H9 (cell line): ENCODE measurements around the gene C13orf46. TPM values are rescaled to one million over a fixed set of nuclear protein-coding genes. Genes with fewer than 3 reads are reported as not detected.

ENCODE experiments used
- DNase-seq: peaks from one replicate; pipeline ENCODE4 v3.0.0-alpha.2; 2017
- H2AFZ ChIP-seq: one replicate; pipeline ENCODE4 v1.6.1; 2013; ENCODE audit warnings: mild to moderate bottlenecking, low read length, control low read depth, moderate library complexity
- H2AK5ac ChIP-seq: 2 replicates; pipeline ENCODE4 v1.6.1; 2013; ENCODE audit warnings: low read length, control low read depth, mixed read lengths; ENCODE audit not compliant: insufficient read length
- H2BK120ac ChIP-seq: one replicate; pipeline ENCODE4 v1.6.1; 2013; ENCODE audit warnings: low read depth, mild to moderate bottlenecking, low read length, control low read depth, inconsistent platforms; ENCODE audit not compliant: poor library complexity, severe bottlenecking
- H2BK12ac ChIP-seq: 2 replicates; pipeline ENCODE4 v1.6.1; 2013; ENCODE audit warnings: low read length, control low read depth, mixed read lengths, low read depth; ENCODE audit not compliant: insufficient read length
- H2BK15ac ChIP-seq: 2 replicates; pipeline ENCODE4 v1.6.1; 2013; ENCODE audit warnings: low read depth, low read length, control low read depth
- H2BK20ac ChIP-seq: one replicate; pipeline ENCODE4 v1.6.1; 2013; ENCODE audit warnings: low read depth, mild to moderate bottlenecking, low read length, control low read depth, inconsistent platforms; ENCODE audit not compliant: poor library complexity, severe bottlenecking
- H2BK5ac ChIP-seq: 2 replicates; pipeline ENCODE4 v1.6.1; 2013; ENCODE audit warnings: low read length, control low read depth, mixed read lengths; ENCODE audit not compliant: insufficient read length
- H3K14ac ChIP-seq: 2 replicates; pipeline ENCODE4 v1.6.1; 2013; ENCODE audit warnings: low read length, control low read depth; ENCODE audit not compliant: insufficient read depth
- H3K18ac ChIP-seq: 2 replicates; pipeline ENCODE4 v1.6.1; 2013; ENCODE audit warnings: low read depth, mild to moderate bottlenecking, mixed read lengths, low read length, control low read depth; ENCODE audit not compliant: insufficient read length
- H3K23ac ChIP-seq: 2 replicates; pipeline ENCODE4 v1.6.1; 2013; ENCODE audit warnings: low read length, control low read depth, mixed read lengths, low read depth; ENCODE audit not compliant: insufficient read length
- H3K23me2 ChIP-seq: 2 replicates; pipeline ENCODE4 v1.6.1; 2013; ENCODE audit warnings: low read depth, mild to moderate bottlenecking, mixed read lengths, low read length, control low read depth; ENCODE audit not compliant: insufficient read length, poor library complexity, severe bottlenecking
- H3K27ac ChIP-seq: 2 replicates; pipeline ENCODE4 v1.5.1; 2013; ENCODE audit warnings: low read length, control low read depth, mixed read lengths, low read depth; ENCODE audit not compliant: insufficient read length
- H3K27me3 ChIP-seq: 2 replicates; pipeline ENCODE4 v1.6.1; 2013; ENCODE audit warnings: low read length, control low read depth, inconsistent platforms; ENCODE audit not compliant: insufficient read depth
- H3K4ac ChIP-seq: 2 replicates; pipeline ENCODE4 v1.6.1; 2013; ENCODE audit warnings: low read depth, mild to moderate bottlenecking, control low read depth, inconsistent platforms, low read length, moderate library complexity
- H3K4me1 ChIP-seq: 2 replicates; pipeline ENCODE4 v1.6.1; 2013; ENCODE audit warnings: low read length, control low read depth, inconsistent platforms; ENCODE audit not compliant: insufficient read depth
- H3K4me2 ChIP-seq: 2 replicates; pipeline ENCODE4 v1.6.1; 2013; ENCODE audit warnings: low read length, control low read depth, mixed read lengths; ENCODE audit not compliant: insufficient read length, insufficient read depth
- H3K56ac ChIP-seq: 2 replicates; pipeline ENCODE4 v1.6.1; 2013; ENCODE audit warnings: low read depth, mild to moderate bottlenecking, mixed read lengths, low read length, control low read depth; ENCODE audit not compliant: insufficient read length
- H3K79me1 ChIP-seq: 2 replicates; pipeline ENCODE4 v1.6.1; 2013; ENCODE audit warnings: low read depth, mild to moderate bottlenecking, moderate library complexity, low read length, control low read depth, inconsistent platforms; ENCODE audit not compliant: insufficient read depth, poor library complexity, severe bottlenecking
- H3K79me2 ChIP-seq: 2 replicates; pipeline ENCODE4 v1.6.1; 2013; ENCODE audit warnings: low read length, control low read depth, inconsistent platforms; ENCODE audit not compliant: insufficient read depth
- H3K9ac ChIP-seq: 2 replicates; pipeline ENCODE4 v1.6.1; 2013; ENCODE audit warnings: low read length, control low read depth, mixed read lengths; ENCODE audit not compliant: insufficient read length; ENCODE audit errors: extremely low read depth
- H3K9me3 ChIP-seq: one replicate; pipeline ENCODE4 v1.6.1; 2013; ENCODE audit warnings: low read depth, low read length, inconsistent platforms; ENCODE audit not compliant: control insufficient read depth
- H3T11ph ChIP-seq: one replicate; pipeline ENCODE4 v1.6.1; 2013; ENCODE audit warnings: mild to moderate bottlenecking, low read length, control low read depth, inconsistent platforms
- H4K20me1 ChIP-seq: one replicate; pipeline ENCODE4 v1.6.1; 2013; ENCODE audit not compliant: control insufficient read depth, insufficient read length, insufficient read depth
- H4K5ac ChIP-seq: 2 replicates; pipeline ENCODE4 v1.6.1; 2013; ENCODE audit warnings: low read depth, mild to moderate bottlenecking, mixed read lengths, low read length, control low read depth; ENCODE audit not compliant: insufficient read length
- H4K8ac ChIP-seq: replicated peaks from 2 replicates; pipeline ENCODE4 v1.6.1; 2013; ENCODE audit warnings: low read length, control low read depth, mixed read lengths, low read depth; ENCODE audit not compliant: insufficient read length
- H4K91ac ChIP-seq: 2 replicates; pipeline ENCODE4 v1.6.1; 2013; ENCODE audit warnings: low read depth, mild to moderate bottlenecking, moderate library complexity, mixed read lengths, low read length, control low read depth; ENCODE audit not compliant: insufficient read length
- H3K27ac Mint-ChIP-seq, 3 experiments: 2 replicates in 2 of 3; 3 replicates in 1 of 3; pipeline ENCODE4 v1.8.0; 2020 to 2021; ENCODE audit warnings: mixed read lengths in 3 of 3, mild to moderate bottlenecking in 1 of 3, moderate library complexity in 1 of 3
- H3K27me3 Mint-ChIP-seq: 2 replicates; pipeline ENCODE4 v1.8.0; 2021; ENCODE audit warnings: low read depth, mild to moderate bottlenecking, moderate library complexity, mixed read lengths
- H3K36me3 Mint-ChIP-seq, 3 experiments: 2 replicates in 2 of 3; 3 replicates in 1 of 3; pipeline ENCODE4 v1.8.0; 2020 to 2021; ENCODE audit warnings: low read depth in 3 of 3, mixed read lengths in 3 of 3; ENCODE audit not compliant: insufficient read depth in 1 of 3
- H3K4me1 Mint-ChIP-seq, 2 experiments: 2 replicates each; pipeline ENCODE4 v1.8.0; 2020; ENCODE audit warnings: mixed read lengths in 2 of 2
- H3K4me3 Mint-ChIP-seq, 2 experiments: 2 replicates in 1 of 2; 3 replicates in 1 of 2; pipeline ENCODE4 v1.8.0; 2020 to 2021; ENCODE audit warnings: mild to moderate bottlenecking in 2 of 2, mixed read lengths in 2 of 2, moderate library complexity in 1 of 2
- H3K9me3 Mint-ChIP-seq, 2 experiments: 2 replicates in 1 of 2; 3 replicates in 1 of 2; pipeline ENCODE4 v1.8.0; 2020; ENCODE audit warnings: mild to moderate bottlenecking in 2 of 2, mixed read lengths in 2 of 2, moderate library complexity in 1 of 2
- CTCF ChIP-seq: fragments of 200-600 bp; sonication (generic); conservative IDR thresholded peaks from 3 replicates; pipeline ENCODE4 v1.8.0; 2021; ENCODE audit warnings: antibody characterized with exemption, mild to moderate bottlenecking
- WGBS: extraction: QIAGEN DNeasy Blood & Tissue Kit; methylation state at CpG from one replicate; pipeline ENCODE4 v1.1.7; 2013; ENCODE audit warnings: missing lambda C conversion rate, low lambda C conversion rate, mixed read lengths; ENCODE audit not compliant: insufficient read length; ENCODE audit errors: extremely low coverage; 5-methylcytosine and 5-hydroxymethylcytosine counted together
- total RNA-seq: library from RNA; stranded (reverse); gene quantifications from 2 replicates; pipeline ENCODE4 v1.2.1, GENCODE V29; 2021

C13orf46 gene
- total RNA-seq, 1 experiment from 2014 or later: 0.55 TPM

GRCh38 chr13:114002009-114002544 lies 28.2 kb upstream of the C13orf46 start:
- no peaks in the 10 kb centered on the region for H3K79me1 ChIP-seq
- 0 out of 4 replicates have a peak, but pooled peaks cover 0 to 4% of the 10 kb centered on the region in 2 experiments for H3K4me1 Mint-ChIP-seq

More at GRCh38 chr13:114002009-114002544, 28.2 kb upstream of the C13orf46 start:
- H3K27ac Mint-ChIP-seq: peak overlapping the region in 2 of 3 experiments; percentile 11 to 85; a peak in 3 of 7 replicates
- H3K79me2 ChIP-seq: no peaks in the 10 kb centered on the region
- no peak for DNase-seq
- H4K8ac ChIP-seq: no peak overlapping the region
- no peak overlapping the region for H3K18ac ChIP-seq
- no peak overlapping the region for H2BK120ac ChIP-seq
- no CpG with 5 or more reads among the region's 27 CpGs for WGBS
- H4K20me1 ChIP-seq: no peaks in the 10 kb centered on the region
- H2BK12ac ChIP-seq: no peak overlapping the region
- no peaks in the 10 kb centered on the region for H3K4me1 ChIP-seq
- no peak overlapping the region for H2BK15ac ChIP-seq
- H2BK20ac ChIP-seq: no peak overlapping the region
- no peaks in the 10 kb centered on the region for H3K27me3 ChIP-seq
- no peak overlapping the region for H3K23ac ChIP-seq
- no peak overlapping the region for H3T11ph ChIP-seq
- no peak overlapping the region for H3K9ac ChIP-seq
- H3K23me2 ChIP-seq: no peaks in the 10 kb centered on the region
- H3K27me3 Mint-ChIP-seq: no peaks in the 10 kb centered on the region
- H4K91ac ChIP-seq: no peak overlapping the region
- H3K4me2 ChIP-seq: no peak overlapping the region
- no peaks in the 10 kb centered on the region for H3K9me3 ChIP-seq
- H3K4ac ChIP-seq: no peak overlapping the region
- H3K9me3 Mint-ChIP-seq: no peaks in the 10 kb centered on the region
- no peak for TF ChIP-seq CTCF
- H3K27ac ChIP-seq: no peak overlapping the region
- H4K5ac ChIP-seq: no peak overlapping the region
- no peak overlapping the region for H3K56ac ChIP-seq
- no peak overlapping the region for H2AK5ac ChIP-seq
- peak overlapping the region in 1 of 2 experiments; percentile 11; a peak in 2 of 5 replicates for H3K4me3 Mint-ChIP-seq
- H3K14ac ChIP-seq: no peak overlapping the region; the same call in 1 of the 2 replicates
- H2AFZ ChIP-seq: no peak overlapping the region
- peaks cover 3 to 6% (median 5%) of the 10 kb centered on the region in 3 experiments; a peak in 4 of 7 replicates for H3K36me3 Mint-ChIP-seq
- no peak overlapping the region for H2BK5ac ChIP-seq
